K562 (cell line): ENCODE results near the gene CNP. TPM values are rescaled to one million over a fixed set of nuclear protein-coding genes. Genes with fewer than 3 reads are reported as not detected.

ENCODE experiments used
- ATF1 ChIP-seq, 2 experiments: fragments of 450-650 bp in 1 of 2; IDR thresholded peaks; 2 replicates each; pipeline ENCODE4 v1.6.1; 2016; ENCODE audit warnings: missing compliant biosample characterization in 1 of 2, missing genetic modification characterization in 1 of 2
- CEBPG ChIP-seq, 3 experiments: fragments of 200-800 bp in 1 of 3; sonication (Bioruptor generic) in 1 of 3; sonication (generic) in 1 of 3; formaldehyde crosslinking in 1 of 3; IDR thresholded peaks in 2 of 3; conservative IDR thresholded peaks in 1 of 3; 2 replicates each; pipeline versions ENCODE4 v1.6.1 to v1.8.0; 2016 to 2022; ENCODE audit warnings: missing compliant biosample characterization in 2 of 3, missing genetic modification characterization in 2 of 3, mild to moderate bottlenecking in 1 of 3, missing genetic modification reagents in 1 of 3
- CXXC5 ChIP-seq: fragments of 250-450 bp; sonication (Bioruptor Pico); IDR thresholded peaks from 2 replicates; pipeline ENCODE4 v1.8.0; 2022; ENCODE audit warnings: inconsistent platforms, mild to moderate bottlenecking, moderate library complexity
- DPF2 ChIP-seq: fragments of 450-650 bp; IDR thresholded peaks from 2 replicates; pipeline ENCODE4 v1.6.1; 2016
- FOXA3 ChIP-seq, 2 experiments: fragments of 450-650 bp in 1 of 2; sonication (generic) in 1 of 2; formaldehyde crosslinking; IDR thresholded peaks in 1 of 2; conservative IDR thresholded peaks in 1 of 2; 2 replicates each; pipeline versions ENCODE4 v1.4.0 to v1.8.0; 2020 to 2022; ENCODE audit warnings: mild to moderate bottlenecking in 2 of 2, missing genetic modification reagents in 1 of 2
- FOXK2 ChIP-seq, 2 experiments: fragments of 450-650 bp; IDR thresholded peaks in 1 of 2; conservative IDR thresholded peaks in 1 of 2; 2 replicates each; pipeline ENCODE4 v1.6.1; 2016; ENCODE audit warnings: low read depth in 2 of 2, mild to moderate bottlenecking in 1 of 2
- HNRNPH1 ChIP-seq: fragments of 200-400 bp; formaldehyde crosslinking; optimal IDR thresholded peaks from 2 replicates; pipeline ENCODE3; 2017; ENCODE audit warnings: low read depth, mild to moderate bottlenecking, low read length, moderate library complexity
- HNRNPLL ChIP-seq: fragments of 200-400 bp; formaldehyde crosslinking; IDR thresholded peaks from 2 replicates; pipeline ENCODE4 v1.6.1; 2017; ENCODE audit warnings: low read length, low read depth, mild to moderate bottlenecking; ENCODE audit not compliant: poor library complexity, severe bottlenecking
- SIN3B ChIP-seq: fragments of 450-650 bp; IDR thresholded peaks from 2 replicates; pipeline ENCODE4 v1.6.1; 2017; ENCODE audit warnings: low read depth, mild to moderate bottlenecking, moderate library complexity
- SMARCC2 ChIP-seq: fragments of 450-650 bp; IDR thresholded peaks from 2 replicates; pipeline ENCODE4 v1.6.1; 2017; ENCODE audit warnings: antibody characterized with exemption, moderate library complexity, mild to moderate bottlenecking, low read depth
- THAP7 ChIP-seq: fragments of 250-450 bp; sonication (Bioruptor Pico); IDR thresholded peaks from 2 replicates; pipeline ENCODE4 v1.5.0; 2021
- YBX1 ChIP-seq: fragments of 450-650 bp; IDR thresholded peaks from 2 replicates; pipeline ENCODE4 v1.7.1; 2016; ENCODE audit warnings: mild to moderate bottlenecking
- ZNF24 ChIP-seq: fragments of 450-650 bp; IDR thresholded peaks from 2 replicates; pipeline ENCODE4 v1.6.1; 2016
- ZNF41 ChIP-seq: fragments of 250-450 bp; sonication (Bioruptor Pico); conservative IDR thresholded peaks from 2 replicates; pipeline ENCODE4 v1.4.0; 2020; ENCODE audit warnings: mild to moderate bottlenecking
- ZNF561 ChIP-seq: fragments of 450-650 bp; formaldehyde crosslinking; conservative IDR thresholded peaks from 2 replicates; pipeline ENCODE4 v1.4.0; 2020; ENCODE audit warnings: mild to moderate bottlenecking, moderate library complexity
- polyA plus RNA-seq, 8 experiments: library from polyadenylated mRNA; depleted of rRNA in 4 of 8; stranded (reverse) in 5 of 8; unstranded in 3 of 8; fragments of >200 nt; fragmentation: Nextera tagmentation in 2 of 8; fragmentation: Illumina TruSeq in 1 of 8; extraction: Ambion mirVana in 2 of 8; extraction: Trizol in 1 of 8; gene quantifications; 2 replicates each; pipeline versions ENCODE4 v1.2.1 to v1.2.3, GENCODE V29; 2011 to 2014; ENCODE audit warnings: inconsistent platforms in 1 of 8, missing spikeins in 1 of 8
- total RNA-seq, 7 experiments: library from RNA; depleted of rRNA in 6 of 7; stranded (reverse); fragments of >200 nt in 6 of 7; fragmentation: Illumina TruSeq in 2 of 7; extraction: Trizol in 2 of 7; gene quantifications; 2 replicates each; pipeline versions ENCODE4 v1.2.1 to v1.2.3, GENCODE V29; 2011 to 2021; ENCODE audit warnings: low replicate concordance in 1 of 7
- TF ChIP-seq, protein P1 (sequence below): fragments of 450-650 bp; IDR thresholded peaks from 2 replicates; pipeline ENCODE4 v1.6.1; 2017; ENCODE audit warnings: antibody characterized with exemption, mild to moderate bottlenecking
- TF ChIP-seq, protein P2 (sequence below): fragments of 250-450 bp; sonication (Bioruptor Pico); IDR thresholded peaks from 2 replicates; pipeline ENCODE4 v1.8.0; 2022; ENCODE audit warnings: inconsistent platforms
- TF ChIP-seq, protein P3 (sequence below): sonication (generic); formaldehyde crosslinking; IDR thresholded peaks from 2 replicates; pipeline ENCODE4 v1.8.1; 2023; ENCODE audit warnings: mild to moderate bottlenecking, missing genetic modification reagents

Gene CNP
- total and polyA plus RNA-seq, 9 of the 15 experiments (the other 6 are each of a cell fraction or from before 2014, with no cell fraction given), result 1.7 to 52.0 (median 29.1) TPM

- TF ChIP-seq SMARCC2 (peak; percentile 60; the same call in 1 of the 2 replicates), DPF2 (peak; percentile 63; the same call in 1 of the 2 replicates), ZNF561 (CRISPR knock-in tag) (no peak), ZNF41 (no peak), CEBPG (CRISPR knock-in tag; IDR thresholded peaks at IDR 0.05) (peak; percentile 74; the same call in 1 of the 2 replicates), CEBPG (tag; conservative IDR thresholded peaks at IDR 0.05 in 1 of 2, IDR thresholded peaks at IDR 0.05 in 1 of 2) (peak in 1 of 2 experiments; percentile 34; a peak in 2 of 4 replicates), ATF1 (CRISPR knock-in tag; IDR thresholded peaks at IDR 0.05) (no peak), ATF1 (tag; IDR thresholded peaks at IDR 0.05) (peak; percentile 76), FOXK2 (conservative IDR thresholded peaks at IDR 0.05 in 1 of 2, IDR thresholded peaks at IDR 0.05 in 1 of 2; ENCODE audit: low read depth in 2 of 2) (peak; percentile 80 to 88; a peak in 3 of 4 replicates), CXXC5 (peak; percentile 81), HNRNPLL (peak; percentile 93), THAP7 (CRISPR knock-in tag) (peak; percentile 67; the same call in 1 of the 2 replicates), YBX1 (no peak), FOXA3 (CRISPR knock-in tag; conservative IDR thresholded peaks at IDR 0.05 in 1 of 2, IDR thresholded peaks at IDR 0.05 in 1 of 2) (no peak), SIN3B (no peak), ZNF24 (peak; percentile 62; the same call in 1 of the 2 replicates), HNRNPH1 (no peak)
- TF ChIP-seq, protein P1, sequence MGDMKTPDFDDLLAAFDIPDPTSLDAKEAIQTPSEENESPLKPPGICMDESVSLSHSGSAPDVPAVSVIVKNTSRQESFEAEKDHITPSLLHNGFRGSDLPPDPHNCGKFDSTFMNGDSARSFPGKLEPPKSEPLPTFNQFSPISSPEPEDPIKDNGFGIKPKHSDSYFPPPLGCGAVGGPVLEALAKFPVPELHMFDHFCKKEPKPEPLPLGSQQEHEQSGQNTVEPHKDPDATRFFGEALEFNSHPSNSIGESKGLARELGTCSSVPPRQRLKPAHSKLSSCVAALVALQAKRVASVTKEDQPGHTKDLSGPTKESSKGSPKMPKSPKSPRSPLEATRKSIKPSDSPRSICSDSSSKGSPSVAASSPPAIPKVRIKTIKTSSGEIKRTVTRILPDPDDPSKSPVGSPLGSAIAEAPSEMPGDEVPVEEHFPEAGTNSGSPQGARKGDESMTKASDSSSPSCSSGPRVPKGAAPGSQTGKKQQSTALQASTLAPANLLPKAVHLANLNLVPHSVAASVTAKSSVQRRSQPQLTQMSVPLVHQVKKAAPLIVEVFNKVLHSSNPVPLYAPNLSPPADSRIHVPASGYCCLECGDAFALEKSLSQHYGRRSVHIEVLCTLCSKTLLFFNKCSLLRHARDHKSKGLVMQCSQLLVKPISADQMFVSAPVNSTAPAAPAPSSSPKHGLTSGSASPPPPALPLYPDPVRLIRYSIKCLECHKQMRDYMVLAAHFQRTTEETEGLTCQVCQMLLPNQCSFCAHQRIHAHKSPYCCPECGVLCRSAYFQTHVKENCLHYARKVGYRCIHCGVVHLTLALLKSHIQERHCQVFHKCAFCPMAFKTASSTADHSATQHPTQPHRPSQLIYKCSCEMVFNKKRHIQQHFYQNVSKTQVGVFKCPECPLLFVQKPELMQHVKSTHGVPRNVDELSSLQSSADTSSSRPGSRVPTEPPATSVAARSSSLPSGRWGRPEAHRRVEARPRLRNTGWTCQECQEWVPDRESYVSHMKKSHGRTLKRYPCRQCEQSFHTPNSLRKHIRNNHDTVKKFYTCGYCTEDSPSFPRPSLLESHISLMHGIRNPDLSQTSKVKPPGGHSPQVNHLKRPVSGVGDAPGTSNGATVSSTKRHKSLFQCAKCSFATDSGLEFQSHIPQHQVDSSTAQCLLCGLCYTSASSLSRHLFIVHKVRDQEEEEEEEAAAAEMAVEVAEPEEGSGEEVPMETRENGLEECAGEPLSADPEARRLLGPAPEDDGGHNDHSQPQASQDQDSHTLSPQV, result peak; percentile 51; the same call in 1 of the 2 replicates
- TF ChIP-seq, protein P2, sequence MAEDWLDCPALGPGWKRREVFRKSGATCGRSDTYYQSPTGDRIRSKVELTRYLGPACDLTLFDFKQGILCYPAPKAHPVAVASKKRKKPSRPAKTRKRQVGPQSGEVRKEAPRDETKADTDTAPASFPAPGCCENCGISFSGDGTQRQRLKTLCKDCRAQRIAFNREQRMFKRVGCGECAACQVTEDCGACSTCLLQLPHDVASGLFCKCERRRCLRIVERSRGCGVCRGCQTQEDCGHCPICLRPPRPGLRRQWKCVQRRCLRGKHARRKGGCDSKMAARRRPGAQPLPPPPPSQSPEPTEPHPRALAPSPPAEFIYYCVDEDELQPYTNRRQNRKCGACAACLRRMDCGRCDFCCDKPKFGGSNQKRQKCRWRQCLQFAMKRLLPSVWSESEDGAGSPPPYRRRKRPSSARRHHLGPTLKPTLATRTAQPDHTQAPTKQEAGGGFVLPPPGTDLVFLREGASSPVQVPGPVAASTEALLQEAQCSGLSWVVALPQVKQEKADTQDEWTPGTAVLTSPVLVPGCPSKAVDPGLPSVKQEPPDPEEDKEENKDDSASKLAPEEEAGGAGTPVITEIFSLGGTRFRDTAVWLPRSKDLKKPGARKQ (CRISPR knock-in tag), result no peak
- TF ChIP-seq, protein P3, sequence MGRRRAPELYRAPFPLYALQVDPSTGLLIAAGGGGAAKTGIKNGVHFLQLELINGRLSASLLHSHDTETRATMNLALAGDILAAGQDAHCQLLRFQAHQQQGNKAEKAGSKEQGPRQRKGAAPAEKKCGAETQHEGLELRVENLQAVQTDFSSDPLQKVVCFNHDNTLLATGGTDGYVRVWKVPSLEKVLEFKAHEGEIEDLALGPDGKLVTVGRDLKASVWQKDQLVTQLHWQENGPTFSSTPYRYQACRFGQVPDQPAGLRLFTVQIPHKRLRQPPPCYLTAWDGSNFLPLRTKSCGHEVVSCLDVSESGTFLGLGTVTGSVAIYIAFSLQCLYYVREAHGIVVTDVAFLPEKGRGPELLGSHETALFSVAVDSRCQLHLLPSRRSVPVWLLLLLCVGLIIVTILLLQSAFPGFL (CRISPR knock-in tag), result 0 out of 2 replicates have a peak, but pooled peaks have one; percentile 17
Observed at GRCh38 chr17:41930009-41930832, 36.4 kb upstream of the CNP start, which contains the start of gene ODAD4 (continued).
